K562 (cell line): ENCODE results near the gene PLEKHA6. TPM values are rescaled to one million over a fixed set of nuclear protein-coding genes. Genes with fewer than 3 reads are reported as not detected.

Experiments
- ATAC-seq: fragments of 200-7000 bp; cut with Tn5 transposase; 3 replicates; pipeline ENCODE4 v1.9.1; 2020; ENCODE audit warnings: moderate library complexity
- BruUV-seq: library from RNA; stranded (reverse); fragments of 400-500 nt; replicated peaks from 2 replicates; lab custom pipeline; 2021; lab: Mats Ljungman, UMichigan
- CTCF ChIA-PET: fragments of 300-600 bp; formaldehyde crosslinking; extraction: SDS; loops from one replicate; lab custom pipeline; 2021; ENCODE audit warnings: low intra/inter-chr PET ratio; lab: Yijun Ruan, JAX
- POLR2A ChIA-PET: fragments of 300-600, 350-650 bp; sonication (Branson Sonifier 250); formaldehyde crosslinking; extraction: SDS; loops from one replicate; lab custom pipeline; 2021; ENCODE audit warnings: antibody characterized with exemption, inconsistent platforms; lab: Yijun Ruan, JAX
- DNase-seq, 4 experiments: peaks; one replicate each; pipeline versions ENCODE4 v3.0.0 to v3.0.0-alpha.2; 2011 to 2018; ENCODE audit warnings: low spot score in 3 of 4, mixed read lengths in 3 of 4; ENCODE audit errors: extremely low read depth in 1 of 4
- FAIRE-seq: peaks from 2 replicates; lab custom pipeline; 2011; peaks lifted over from hg19 to GRCh38; lab: Jason Lieb, UNC
- H2AFZ ChIP-seq: 2 replicates; pipeline ENCODE4 v1.6.0; 2011; ENCODE audit warnings: low read depth, low read length, control low read depth, inconsistent platforms
- H3K27ac ChIP-seq: fragments of 200-600 bp; 3 replicates; pipeline ENCODE4 v1.8.0; 2011; ENCODE audit warnings: low read depth, mild to moderate bottlenecking, control low read depth, inconsistent platforms, low read length, moderate library complexity, mixed read lengths; ENCODE audit errors: extremely low read depth
- H3K27me3 ChIP-seq, 2 experiments: fragments of 300-600 bp in 1 of 2; 2 replicates in 1 of 2; 3 replicates in 1 of 2; pipeline versions ENCODE4 v1.6.0 to v1.8.0; 2011; ENCODE audit warnings: inconsistent platforms in 2 of 2, low read length in 2 of 2, mild to moderate bottlenecking in 1 of 2, mixed read lengths in 1 of 2, moderate library complexity in 1 of 2; ENCODE audit not compliant: control insufficient read depth in 2 of 2, insufficient read depth in 2 of 2
- H3K36me3 ChIP-seq: fragments of 300-600 bp; 3 replicates; pipeline ENCODE4 v1.8.0; 2011; ENCODE audit warnings: mild to moderate bottlenecking, low read length, inconsistent platforms; ENCODE audit not compliant: control insufficient read depth, insufficient read depth
- H3K4me1 ChIP-seq, 2 experiments: fragments of 200-600 bp in 1 of 2; replicated peaks in 1 of 2; 2 replicates in 1 of 2; 3 replicates in 1 of 2; pipeline versions ENCODE4 v1.5.1 to v1.8.0; 2011; ENCODE audit warnings: inconsistent platforms in 2 of 2, low read length in 2 of 2, mild to moderate bottlenecking in 1 of 2, mixed read lengths in 1 of 2, moderate library complexity in 1 of 2; ENCODE audit not compliant: control insufficient read depth in 2 of 2, insufficient read depth in 2 of 2
- H3K4me2 ChIP-seq: 2 replicates; pipeline ENCODE4 v1.6.1; 2011; ENCODE audit warnings: low read length, control low read depth, inconsistent platforms, mixed read lengths; ENCODE audit not compliant: insufficient read depth
- H3K4me3 ChIP-seq: fragments of 200-600 bp; sonication (generic), shearing (Covaris generic); 2 replicates; pipeline ENCODE4 v1.5.1; 2016; ENCODE audit warnings: control low read depth, inconsistent platforms
- H3K79me2 ChIP-seq: fragments of 200-600 bp; 3 replicates; pipeline ENCODE4 v1.8.0; 2011; ENCODE audit warnings: low read length, inconsistent platforms; ENCODE audit not compliant: control insufficient read depth, insufficient read depth
- H3K9ac ChIP-seq, 2 experiments: 2 replicates each; pipeline versions ENCODE4 v1.6.0 to v1.6.1; 2011; ENCODE audit warnings: low read depth in 2 of 2, low read length in 2 of 2, control low read depth in 1 of 2, inconsistent platforms in 1 of 2, mild to moderate bottlenecking in 1 of 2, mixed read lengths in 1 of 2; ENCODE audit not compliant: insufficient read depth in 1 of 2
- H3K9me1 ChIP-seq: one replicate; pipeline ENCODE4 v1.6.0; 2011; ENCODE audit warnings: inconsistent platforms, mild to moderate bottlenecking, low read length, moderate library complexity; ENCODE audit not compliant: control insufficient read depth, insufficient read depth
- H3K9me3 ChIP-seq: replicated peaks from 2 replicates; pipeline ENCODE4 v1.5.1; 2011; ENCODE audit warnings: low read depth, low read length, inconsistent platforms; ENCODE audit not compliant: control insufficient read depth, insufficient read depth
- H4K20me1 ChIP-seq: replicated peaks from 2 replicates; pipeline ENCODE4 v1.6.1; 2011; ENCODE audit warnings: low read length, inconsistent platforms, mixed read lengths; ENCODE audit not compliant: control insufficient read depth, insufficient read depth
- ESRRB ChIP-seq: fragments of 250-450 bp; sonication (Bioruptor Pico); IDR thresholded peaks from 2 replicates; pipeline ENCODE4 v1.5.0; 2020; ENCODE audit warnings: mild to moderate bottlenecking, moderate library complexity, borderline replicate concordance
- NUFIP1 ChIP-seq: fragments of 450-650 bp; IDR thresholded peaks from 2 replicates; pipeline ENCODE4 v1.6.1; 2018; ENCODE audit not compliant: partially characterized antibody
- PREB ChIP-seq: sonication (generic); formaldehyde crosslinking; IDR thresholded peaks from 2 replicates; pipeline ENCODE4 v1.8.1; 2023; ENCODE audit warnings: mild to moderate bottlenecking, missing genetic modification reagents
- RAD51 ChIP-seq: fragments of 450-650 bp; IDR thresholded peaks from 2 replicates; pipeline ENCODE4 v1.7.1; 2016; ENCODE audit warnings: low read depth, mild to moderate bottlenecking, borderline replicate concordance
- SIRT6 ChIP-seq: IDR thresholded peaks from one replicate; pipeline ENCODE4 v1.6.1; 2012; ENCODE audit warnings: low read depth, mild to moderate bottlenecking, control low read depth, inconsistent platforms, low read length, moderate library complexity
- WHSC1 ChIP-seq: IDR thresholded peaks from one replicate; pipeline ENCODE4 v1.6.1; 2012; ENCODE audit warnings: low read length, control low read depth, inconsistent platforms
- XRCC5 ChIP-seq: fragments of 200-400 bp; formaldehyde crosslinking; IDR thresholded peaks from 2 replicates; pipeline ENCODE4 v1.6.1; 2017; ENCODE audit warnings: low read depth, mild to moderate bottlenecking, low read length
- ZNF253 ChIP-seq: fragments of 250-450 bp; sonication (Bioruptor Pico); conservative IDR thresholded peaks from 2 replicates; pipeline ENCODE4 v1.6.1; 2021; ENCODE audit warnings: mild to moderate bottlenecking
- ZNF609 ChIP-seq: sonication (generic); formaldehyde crosslinking; IDR thresholded peaks from 2 replicates; pipeline ENCODE4 v1.8.1; 2023; ENCODE audit warnings: missing genetic modification reagents, mild to moderate bottlenecking, borderline replicate concordance
- WGBS: fragments of 100-300 bp; shearing (Covaris generic); methylation state at CpG from one replicate; pipeline ENCODE4 v1.1.6; 2016; ENCODE audit warnings: low coverage, mixed read lengths; ENCODE audit not compliant: insufficient coverage; ENCODE audit errors: missing lambda C conversion rate; 5-methylcytosine and 5-hydroxymethylcytosine counted together
- in situ Hi-C: fragments of 300-500 bp; cut with MboI; formaldehyde crosslinking; loops from 4 replicates; pipeline ENCODE4 v1.15.0; 2018; ENCODE audit warnings: inconsistent platforms, mixed read lengths
- intact Hi-C: fragments of 100-400 bp; cut with micrococcal nuclease; formaldehyde crosslinking; loops from 2 replicates; pipeline ENCODE4 v1.14.2; 2022
- polyA plus RNA-seq, 8 experiments: library from polyadenylated mRNA; depleted of rRNA in 4 of 8; stranded (reverse) in 5 of 8; unstranded in 3 of 8; fragments of >200 nt; fragmentation: Nextera tagmentation in 2 of 8; fragmentation: Illumina TruSeq in 1 of 8; extraction: Ambion mirVana in 2 of 8; extraction: Trizol in 1 of 8; gene quantifications; 2 replicates each; pipeline versions ENCODE4 v1.2.1 to v1.2.3, GENCODE V29; 2011 to 2014; ENCODE audit warnings: inconsistent platforms in 1 of 8, missing spikeins in 1 of 8
- total RNA-seq, 7 experiments: library from RNA; depleted of rRNA in 6 of 7; stranded (reverse); fragments of >200 nt in 6 of 7; fragmentation: Illumina TruSeq in 2 of 7; extraction: Trizol in 2 of 7; gene quantifications; 2 replicates each; pipeline versions ENCODE4 v1.2.1 to v1.2.3, GENCODE V29; 2011 to 2021; ENCODE audit warnings: low replicate concordance in 1 of 7
- TF ChIP-seq, protein P1 (sequence below): fragments of 450-650 bp; IDR thresholded peaks from 2 replicates; pipeline ENCODE4 v1.6.1; 2017; ENCODE audit warnings: antibody characterized with exemption, mild to moderate bottlenecking

Gene PLEKHA6
- total and polyA plus RNA-seq, 9 of the 15 experiments (the other 6 are each of a cell fraction or from before 2014, with no cell fraction given) = under 0.01 to 0.33 (median 0.01) TPM; not detected in 4

- in situ Hi-C loops = no loop called here
- no peak for FAIRE-seq
- H3K36me3 ChIP-seq = no peaks in the 10 kb centered on the region
- H3K4me1 ChIP-seq = peaks cover 0 to 7% of the 10 kb centered on the region in 2 experiments; a peak in 2 of 5 replicates
- H4K20me1 ChIP-seq = 0 out of 2 replicates have a peak, but pooled peaks cover under 1% of the 10 kb centered on the region
- DNase-seq = no peak
- no peak overlapping the region for H2AFZ ChIP-seq
- POLR2A ChIA-PET = interaction anchor here (0.6 to 2.0 kb wide), 4 partner anchors 10 to 193 kb away, joined by 3 to 6 read pairs (median 4); no protein-coding TSS in a partner anchor
- H3K27ac ChIP-seq = no peak overlapping the region
- intact Hi-C loops = no loop called here
- no peak overlapping the region for H3K4me3 ChIP-seq
- H3K27me3 ChIP-seq = peaks cover 14 to 65% of the 10 kb centered on the region in 2 experiments
- H3K9me1 ChIP-seq = no peaks in the 10 kb centered on the region
- no peak overlapping the region for H3K4me2 ChIP-seq
- no peaks in the 10 kb centered on the region for H3K9me3 ChIP-seq
- no peak for ATAC-seq
- BruUV-seq = no TSS peak
- CTCF ChIA-PET = no interaction called here
- no peaks in the 10 kb centered on the region for H3K79me2 ChIP-seq
- WGBS = 4% methylated on average over 10 of the region's 11 CpGs
- H3K9ac ChIP-seq = no peak overlapping the region
- TF ChIP-seq PREB (CRISPR knock-in tag) (no peak), XRCC5 (no peak), WHSC1 (no peak), RAD51 (no peak), NUFIP1 (no peak), ZNF609 (CRISPR knock-in tag) (no peak), SIRT6 (no peak), ESRRB (no peak), ZNF253 (CRISPR knock-in tag) (no peak)
- TF ChIP-seq, protein P1, sequence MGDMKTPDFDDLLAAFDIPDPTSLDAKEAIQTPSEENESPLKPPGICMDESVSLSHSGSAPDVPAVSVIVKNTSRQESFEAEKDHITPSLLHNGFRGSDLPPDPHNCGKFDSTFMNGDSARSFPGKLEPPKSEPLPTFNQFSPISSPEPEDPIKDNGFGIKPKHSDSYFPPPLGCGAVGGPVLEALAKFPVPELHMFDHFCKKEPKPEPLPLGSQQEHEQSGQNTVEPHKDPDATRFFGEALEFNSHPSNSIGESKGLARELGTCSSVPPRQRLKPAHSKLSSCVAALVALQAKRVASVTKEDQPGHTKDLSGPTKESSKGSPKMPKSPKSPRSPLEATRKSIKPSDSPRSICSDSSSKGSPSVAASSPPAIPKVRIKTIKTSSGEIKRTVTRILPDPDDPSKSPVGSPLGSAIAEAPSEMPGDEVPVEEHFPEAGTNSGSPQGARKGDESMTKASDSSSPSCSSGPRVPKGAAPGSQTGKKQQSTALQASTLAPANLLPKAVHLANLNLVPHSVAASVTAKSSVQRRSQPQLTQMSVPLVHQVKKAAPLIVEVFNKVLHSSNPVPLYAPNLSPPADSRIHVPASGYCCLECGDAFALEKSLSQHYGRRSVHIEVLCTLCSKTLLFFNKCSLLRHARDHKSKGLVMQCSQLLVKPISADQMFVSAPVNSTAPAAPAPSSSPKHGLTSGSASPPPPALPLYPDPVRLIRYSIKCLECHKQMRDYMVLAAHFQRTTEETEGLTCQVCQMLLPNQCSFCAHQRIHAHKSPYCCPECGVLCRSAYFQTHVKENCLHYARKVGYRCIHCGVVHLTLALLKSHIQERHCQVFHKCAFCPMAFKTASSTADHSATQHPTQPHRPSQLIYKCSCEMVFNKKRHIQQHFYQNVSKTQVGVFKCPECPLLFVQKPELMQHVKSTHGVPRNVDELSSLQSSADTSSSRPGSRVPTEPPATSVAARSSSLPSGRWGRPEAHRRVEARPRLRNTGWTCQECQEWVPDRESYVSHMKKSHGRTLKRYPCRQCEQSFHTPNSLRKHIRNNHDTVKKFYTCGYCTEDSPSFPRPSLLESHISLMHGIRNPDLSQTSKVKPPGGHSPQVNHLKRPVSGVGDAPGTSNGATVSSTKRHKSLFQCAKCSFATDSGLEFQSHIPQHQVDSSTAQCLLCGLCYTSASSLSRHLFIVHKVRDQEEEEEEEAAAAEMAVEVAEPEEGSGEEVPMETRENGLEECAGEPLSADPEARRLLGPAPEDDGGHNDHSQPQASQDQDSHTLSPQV = no peak
Observed at GRCh38 chr1:204282761-204283221, 76.9 kb downstream of the PLEKHA6 start.
